ENCODE measurements around the gene RPAP3. TPM values are rescaled to one million over a fixed set of nuclear protein-coding genes. Genes with fewer than 3 reads are reported as not detected.

The RPAP3 gene, protein sequence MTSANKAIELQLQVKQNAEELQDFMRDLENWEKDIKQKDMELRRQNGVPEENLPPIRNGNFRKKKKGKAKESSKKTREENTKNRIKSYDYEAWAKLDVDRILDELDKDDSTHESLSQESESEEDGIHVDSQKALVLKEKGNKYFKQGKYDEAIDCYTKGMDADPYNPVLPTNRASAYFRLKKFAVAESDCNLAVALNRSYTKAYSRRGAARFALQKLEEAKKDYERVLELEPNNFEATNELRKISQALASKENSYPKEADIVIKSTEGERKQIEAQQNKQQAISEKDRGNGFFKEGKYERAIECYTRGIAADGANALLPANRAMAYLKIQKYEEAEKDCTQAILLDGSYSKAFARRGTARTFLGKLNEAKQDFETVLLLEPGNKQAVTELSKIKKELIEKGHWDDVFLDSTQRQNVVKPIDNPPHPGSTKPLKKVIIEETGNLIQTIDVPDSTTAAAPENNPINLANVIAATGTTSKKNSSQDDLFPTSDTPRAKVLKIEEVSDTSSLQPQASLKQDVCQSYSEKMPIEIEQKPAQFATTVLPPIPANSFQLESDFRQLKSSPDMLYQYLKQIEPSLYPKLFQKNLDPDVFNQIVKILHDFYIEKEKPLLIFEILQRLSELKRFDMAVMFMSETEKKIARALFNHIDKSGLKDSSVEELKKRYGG
- total RNA-seq (2021), result 48.9 and 53.3 TPM in 2 replicates
- long read RNA-seq, full-length matches to known transcripts, result 173 of 218 reads
- long read RNA-seq, partial matches to known transcripts, result 33 of 218 reads
- long read RNA-seq, other reads (novel, unspliced or antisense), result 12 of 218 reads

DNA sequence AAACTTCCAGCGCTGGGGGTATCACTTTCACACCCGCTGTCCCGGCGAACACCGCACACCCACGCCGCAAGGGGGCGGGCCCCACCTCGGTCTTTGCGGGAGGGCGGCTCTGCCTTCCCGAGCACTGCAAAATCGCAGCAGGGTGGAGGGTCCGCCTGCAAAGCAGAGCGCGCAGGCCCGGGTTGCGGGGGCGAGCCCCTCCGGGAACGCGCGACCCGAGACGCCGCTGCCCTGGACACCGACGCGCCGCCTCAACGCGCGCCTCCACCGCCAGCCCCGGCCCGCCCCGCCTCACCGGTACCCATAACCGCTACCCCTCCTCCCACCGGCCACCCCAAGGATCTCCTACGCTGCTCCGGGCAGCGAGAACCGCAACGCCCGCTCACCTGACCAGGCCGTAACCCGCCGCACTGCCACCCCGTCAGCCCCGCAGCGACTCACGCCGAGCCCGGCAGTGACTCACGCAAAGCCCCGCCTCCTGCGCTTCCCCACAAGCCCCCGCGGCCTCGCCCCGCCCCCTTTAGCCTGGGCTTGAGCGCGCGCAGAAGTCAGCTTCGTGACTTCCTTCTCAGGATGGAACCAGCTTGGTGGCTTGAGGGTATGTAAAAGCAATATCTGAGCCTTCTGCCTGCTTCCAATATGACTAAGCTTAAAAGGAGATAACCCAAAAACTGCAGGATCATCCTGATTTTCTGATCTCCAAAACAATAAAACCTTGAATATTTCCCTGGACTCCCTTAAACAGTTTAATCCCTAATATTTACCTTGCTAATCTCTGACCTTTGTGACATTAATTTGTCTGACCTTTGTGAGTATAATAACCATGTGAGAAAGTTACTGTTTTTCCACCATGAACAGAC, at the start of gene RPAP3:
Gene RPAP3 (minus strand): TSS at position 465 of the 860 bp plus-strand sequence. CDS start 3,190 bp downstream, outside the sequence.
- Mint-ChIP-seq H3K27ac (peak within 1 kb of the TSS; percentile 18 to 98 (median 96); a peak in 6 of 7 replicates), H3K36me3 (ENCODE audit: insufficient read depth in 1 of 3, low read depth in 3 of 3) (peaks cover 2 to 15% (median 14%) of the 10 kb centered on the region in 3 experiments), H3K9me3 (no peaks in the 10 kb centered on the region), H3K4me1 (peaks cover 20 to 23% of the 10 kb centered on the region in 2 experiments), H3K27me3 (ENCODE audit: low read depth) (no peaks in the 10 kb centered on the region), H3K4me3 (peak within 1 kb of the TSS; percentile 83 to 92)
- H3K18ac ChIP-seq (ENCODE audit: insufficient read length, low read depth, low read length), result peak within 1 kb of the TSS; percentile 54
- no peaks in the 10 kb centered on the region; the same call in 1 of the 2 replicates for H3K4me1 ChIP-seq (ENCODE audit: insufficient read depth, low read length)
- H3K23me2 ChIP-seq (ENCODE audit: insufficient read length, low read depth, low read length, poor library complexity, severe bottlenecking), result peaks cover 6% of the 10 kb centered on the region
- no peak within 1 kb of the TSS for H2BK15ac ChIP-seq (ENCODE audit: low read depth, low read length)
- no peak within 1 kb of the TSS for H2BK5ac ChIP-seq (ENCODE audit: insufficient read length, low read length)
- H2AFZ ChIP-seq (ENCODE audit: low read length), result no peak within 1 kb of the TSS
- no peak within 1 kb of the TSS for H2BK120ac ChIP-seq (ENCODE audit: low read depth, low read length, poor library complexity, severe bottlenecking)
- no peaks in the 10 kb centered on the region for H3K79me1 ChIP-seq (ENCODE audit: insufficient read depth, low read depth, low read length, poor library complexity, severe bottlenecking)
- H4K8ac ChIP-seq (replicated peaks; ENCODE audit: insufficient read length, low read depth, low read length), result no peak within 1 kb of the TSS
- no peak within 1 kb of the TSS for H3K27ac ChIP-seq (ENCODE audit: insufficient read length, low read depth, low read length)
- no CpG with 5 or more reads among the region's 66 CpGs for WGBS (ENCODE audit: extremely low coverage, insufficient read length, low lambda C conversion rate)
- H4K91ac ChIP-seq (ENCODE audit: insufficient read length, low read depth, low read length), result no peak within 1 kb of the TSS
- H3K27me3 ChIP-seq (ENCODE audit: insufficient read depth, low read length), result no peaks in the 10 kb centered on the region
- H3K79me2 ChIP-seq (ENCODE audit: insufficient read depth, low read length), result peaks cover 7% of the 10 kb centered on the region; the same call in 1 of the 2 replicates
- H3K9ac ChIP-seq (ENCODE audit: extremely low read depth, insufficient read length, low read length), result peak within 1 kb of the TSS; percentile 82
- H2BK20ac ChIP-seq (ENCODE audit: low read depth, low read length, poor library complexity, severe bottlenecking), result no peak within 1 kb of the TSS
- no peak within 1 kb of the TSS for H2AK5ac ChIP-seq (ENCODE audit: insufficient read length, low read length)
- H3K56ac ChIP-seq (ENCODE audit: insufficient read length, low read depth, low read length), result no peak within 1 kb of the TSS
- H3K4me2 ChIP-seq (ENCODE audit: insufficient read depth, insufficient read length, low read length), result peak within 1 kb of the TSS; percentile 96
- no peak within 1 kb of the TSS for H3K23ac ChIP-seq (ENCODE audit: insufficient read length, low read depth, low read length)
- TF ChIP-seq, protein P1, sequence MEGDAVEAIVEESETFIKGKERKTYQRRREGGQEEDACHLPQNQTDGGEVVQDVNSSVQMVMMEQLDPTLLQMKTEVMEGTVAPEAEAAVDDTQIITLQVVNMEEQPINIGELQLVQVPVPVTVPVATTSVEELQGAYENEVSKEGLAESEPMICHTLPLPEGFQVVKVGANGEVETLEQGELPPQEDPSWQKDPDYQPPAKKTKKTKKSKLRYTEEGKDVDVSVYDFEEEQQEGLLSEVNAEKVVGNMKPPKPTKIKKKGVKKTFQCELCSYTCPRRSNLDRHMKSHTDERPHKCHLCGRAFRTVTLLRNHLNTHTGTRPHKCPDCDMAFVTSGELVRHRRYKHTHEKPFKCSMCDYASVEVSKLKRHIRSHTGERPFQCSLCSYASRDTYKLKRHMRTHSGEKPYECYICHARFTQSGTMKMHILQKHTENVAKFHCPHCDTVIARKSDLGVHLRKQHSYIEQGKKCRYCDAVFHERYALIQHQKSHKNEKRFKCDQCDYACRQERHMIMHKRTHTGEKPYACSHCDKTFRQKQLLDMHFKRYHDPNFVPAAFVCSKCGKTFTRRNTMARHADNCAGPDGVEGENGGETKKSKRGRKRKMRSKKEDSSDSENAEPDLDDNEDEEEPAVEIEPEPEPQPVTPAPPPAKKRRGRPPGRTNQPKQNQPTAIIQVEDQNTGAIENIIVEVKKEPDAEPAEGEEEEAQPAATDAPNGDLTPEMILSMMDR (conservative IDR thresholded peaks at IDR 0.05), result peak; percentile 67
- no peak within 1 kb of the TSS for H3K4ac ChIP-seq (ENCODE audit: low read depth, low read length)
- DNase-seq, result peak; percentile 97
- no peaks in the 10 kb centered on the region for H3K9me3 ChIP-seq (ENCODE audit: control insufficient read depth, low read depth, low read length)
- no peak within 1 kb of the TSS for H4K5ac ChIP-seq (ENCODE audit: insufficient read length, low read depth, low read length)
- H3T11ph ChIP-seq (ENCODE audit: low read length), result no peak within 1 kb of the TSS
- H4K20me1 ChIP-seq (ENCODE audit: control insufficient read depth, insufficient read depth, insufficient read length), result no peaks in the 10 kb centered on the region
- H3K14ac ChIP-seq (ENCODE audit: insufficient read depth, low read length), result peak within 1 kb of the TSS; percentile 91
- no peak within 1 kb of the TSS for H2BK12ac ChIP-seq (ENCODE audit: insufficient read length, low read depth, low read length)

Data from H9 (cell line).